Measurements from ENCODE around the gene AAR2. TPM values are rescaled to one million over a fixed set of nuclear protein-coding genes. Genes with fewer than 3 reads are reported as not detected.

Gene AAR2
- total RNA-seq, 1 experiment from 2014 or later, result 36.9 TPM

- Histone ChIP-seq H3K79me2 (ENCODE audit: insufficient read depth, low read length) (no peaks in the 10 kb centered on the region), H2BK120ac (ENCODE audit: low read depth, low read length, poor library complexity, severe bottlenecking) (no peak overlapping the region), H3T11ph (ENCODE audit: low read length) (no peak overlapping the region), H3K18ac (ENCODE audit: insufficient read length, low read depth, low read length) (no peak overlapping the region), H2BK12ac (ENCODE audit: insufficient read length, low read depth, low read length) (no peak overlapping the region), H3K79me1 (ENCODE audit: insufficient read depth, low read depth, low read length, poor library complexity, severe bottlenecking) (no peaks in the 10 kb centered on the region), H2BK5ac (ENCODE audit: insufficient read length, low read length) (no peak overlapping the region), H4K8ac (replicated peaks; ENCODE audit: insufficient read length, low read depth, low read length) (no peak overlapping the region), H2BK20ac (ENCODE audit: low read depth, low read length, poor library complexity, severe bottlenecking) (no peak overlapping the region), H3K56ac (ENCODE audit: insufficient read length, low read depth, low read length) (no peak overlapping the region), H3K23ac (ENCODE audit: insufficient read length, low read depth, low read length) (no peak overlapping the region), H4K20me1 (ENCODE audit: control insufficient read depth, insufficient read depth, insufficient read length) (no peaks in the 10 kb centered on the region), H4K5ac (ENCODE audit: insufficient read length, low read depth, low read length) (no peak overlapping the region), H3K9ac (ENCODE audit: extremely low read depth, insufficient read length, low read length) (no peak overlapping the region), H2AK5ac (ENCODE audit: insufficient read length, low read length) (no peak overlapping the region), H3K23me2 (ENCODE audit: insufficient read length, low read depth, low read length, poor library complexity, severe bottlenecking) (no peaks in the 10 kb centered on the region), H2BK15ac (ENCODE audit: low read depth, low read length) (no peak overlapping the region), H3K14ac (ENCODE audit: insufficient read depth, low read length) (no peak overlapping the region), H3K4me2 (ENCODE audit: insufficient read depth, insufficient read length, low read length) (no peak overlapping the region), H3K27me3 (ENCODE audit: insufficient read depth, low read length) (no peaks in the 10 kb centered on the region), H2AFZ (ENCODE audit: low read length) (no peak overlapping the region), H4K91ac (ENCODE audit: insufficient read length, low read depth, low read length) (no peak overlapping the region), H3K4me1 (ENCODE audit: insufficient read depth, low read length) (no peaks in the 10 kb centered on the region), H3K4ac (ENCODE audit: low read depth, low read length) (no peak overlapping the region), H3K27ac (ENCODE audit: insufficient read length, low read depth, low read length) (no peak overlapping the region), H3K9me3 (ENCODE audit: control insufficient read depth, low read depth, low read length) (no peaks in the 10 kb centered on the region)
- Mint-ChIP-seq H3K27ac (no peak overlapping the region; a peak in 1 of 7 replicates), H3K36me3 (ENCODE audit: insufficient read depth in 1 of 3, low read depth in 3 of 3) (peaks cover 0 to 4% (median 2%) of the 10 kb centered on the region in 3 experiments; a peak in 2 of 7 replicates), H3K4me3 (no peak overlapping the region), H3K27me3 (ENCODE audit: low read depth) (no peaks in the 10 kb centered on the region), H3K4me1 (peaks cover 7 to 11% of the 10 kb centered on the region in 2 experiments), H3K9me3 (no peaks in the 10 kb centered on the region)
- WGBS (ENCODE audit: extremely low coverage, insufficient read length, low lambda C conversion rate), result no CpG with 5 or more reads among the region's 10 CpGs
- no peak for DNase-seq
- no peak for TF ChIP-seq CTCF (conservative IDR thresholded peaks at IDR 0.05)
Measured at GRCh38 chr20:36208257-36208656, 28.0 kb upstream of the AAR2 start.

Measured in H9 (cell line).